Epithelial cell of esophagus (primary cell): ENCODE data around the gene SPTB.

Experiments
- DNase-seq: peaks from one replicate; pipeline ENCODE4 v3.0.0; 2010; ENCODE audit warnings: low read depth
- H3K4me3 ChIP-seq: 2 replicates; pipeline ENCODE4 v1.5.1; 2011; ENCODE audit warnings: mild to moderate bottlenecking, low read length, control low read depth
- CTCF ChIP-seq: IDR thresholded peaks from 2 replicates; pipeline ENCODE4 v1.5.1; 2011; ENCODE audit warnings: low read depth, mild to moderate bottlenecking, low read length, control low read depth, inconsistent platforms; ENCODE audit not compliant: insufficient read depth; ENCODE audit errors: missing control alignments

The SPTB gene

GRCh38 chr14:64700894-64701293, 178.8 kb downstream of the SPTB start:
- TF ChIP-seq CTCF = no peak
- no peak for DNase-seq

GRCh38 chr14:64700290-64700689, 179.4 kb downstream of the SPTB start:
- H3K4me3 ChIP-seq = no peak overlapping the region

More at GRCh38 chr14:64700894-64701293, 178.8 kb downstream of the SPTB start:
- no peak overlapping the region for H3K4me3 ChIP-seq

GRCh38 chr14:64698903-64699302, 180.8 kb downstream of the SPTB start:
- no peak for DNase-seq
- TF ChIP-seq CTCF = no peak
- H3K4me3 ChIP-seq = no peak overlapping the region

More at GRCh38 chr14:64700290-64700689, 179.4 kb downstream of the SPTB start:
- DNase-seq = no peak
- no peak for TF ChIP-seq CTCF

GRCh38 chr14:64696355-64696857, 183.3 kb downstream of the SPTB start:
- TF ChIP-seq CTCF = no peak
- no peak for DNase-seq
- no peak overlapping the region for H3K4me3 ChIP-seq
